A673 (cell line): ENCODE data around the gene FAAP100. TPM values are rescaled to one million over a fixed set of nuclear protein-coding genes. Genes with fewer than 3 reads are reported as not detected.

Source experiments
- BruUV-seq: library from RNA; stranded (reverse); fragments of 400-500 nt; replicated peaks from 2 replicates; lab custom pipeline; 2021; lab: Mats Ljungman, UMichigan
- CTCF ChIA-PET: fragments of 300-600 bp; sonication (Branson Sonifier 250); formaldehyde crosslinking; loops from one replicate; lab custom pipeline; 2022; ENCODE audit warnings: antibody characterized with exemption; lab: Charles Lee
- POLR2A ChIA-PET: fragments of 300-600 bp; sonication (Branson Sonifier 250); formaldehyde crosslinking; loops from one replicate; lab custom pipeline; 2022; ENCODE audit warnings: antibody characterized with exemption; ENCODE audit not compliant: low non-redundant PET; lab: Charles Lee
- DNase-seq: peaks from one replicate; pipeline ENCODE4 v3.0.0-alpha.2; 2015; ENCODE audit warnings: low spot score
- H3K27ac ChIP-seq: fragments of 200-600 bp; sonication (generic); 2 replicates; pipeline ENCODE4 v1.5.1; 2016; ENCODE audit warnings: mixed run types, low read depth, mild to moderate bottlenecking, mixed read lengths, antibody characterized with exemption, low read length; ENCODE audit not compliant: poor library complexity, severe bottlenecking
- H3K27me3 ChIP-seq: fragments of 200-600 bp; sonication (generic); replicated peaks from 2 replicates; pipeline ENCODE4 v1.6.1; 2017; ENCODE audit warnings: mixed run types, low read depth, mild to moderate bottlenecking, mixed read lengths, antibody characterized with exemption, low read length; ENCODE audit not compliant: insufficient read depth, poor library complexity
- H3K36me3 ChIP-seq: fragments of 200-600 bp; sonication (generic); 2 replicates; pipeline ENCODE4 v1.6.1; 2016; ENCODE audit warnings: mixed run types, mild to moderate bottlenecking, mixed read lengths, antibody characterized with exemption, low read length; ENCODE audit not compliant: insufficient read depth, poor library complexity, severe bottlenecking
- H3K4me1 ChIP-seq: fragments of 200-600 bp; sonication (generic); 2 replicates; pipeline ENCODE4 v1.6.1; 2017; ENCODE audit warnings: mixed run types, mild to moderate bottlenecking, mixed read lengths, antibody characterized with exemption, low read length; ENCODE audit not compliant: insufficient read depth, poor library complexity, severe bottlenecking
- H3K4me3 ChIP-seq: fragments of 200-600 bp; sonication (generic); 2 replicates; pipeline ENCODE4 v1.5.1; 2016; ENCODE audit warnings: low read depth, mixed run types, mild to moderate bottlenecking, mixed read lengths, low read length; ENCODE audit not compliant: poor library complexity, severe bottlenecking
- H3K9me3 ChIP-seq: fragments of 200-600 bp; sonication (generic); 2 replicates; pipeline ENCODE4 v1.6.1; 2016; ENCODE audit warnings: mixed run types, low read depth, mild to moderate bottlenecking, mixed read lengths, antibody characterized with exemption, low read length; ENCODE audit not compliant: poor library complexity, severe bottlenecking
- CTCF ChIP-seq: fragments of 300-800, 200-600 bp; sonication (generic); conservative IDR thresholded peaks from 2 replicates; pipeline ENCODE4 v1.5.1; 2017; ENCODE audit warnings: low read depth, mild to moderate bottlenecking, antibody characterized with exemption, low read length, moderate library complexity, mixed read lengths
- EZH2 ChIP-seq: fragments of 200-600 bp; sonication (generic); IDR thresholded peaks from 2 replicates; pipeline ENCODE4 v1.6.1; 2017; ENCODE audit warnings: borderline replicate concordance, low read depth, mild to moderate bottlenecking, mixed read lengths, antibody characterized with exemption, low read length; ENCODE audit not compliant: poor library complexity, severe bottlenecking
- intact Hi-C: fragments of 100-400 bp; cut with micrococcal nuclease; formaldehyde crosslinking; loops from one replicate; pipeline ENCODE4 v1.10.0; 2022; ENCODE audit not compliant: unreplicated experiment
- total RNA-seq: library from RNA; stranded (reverse); gene quantifications from 2 replicates; pipeline ENCODE4 v1.2.3, GENCODE V29; 2021

The FAAP100 gene
- total RNA-seq, 1 experiment from 2014 or later: 49.4 TPM

GRCh38 chr17:81499601-81499970, 52.6 kb downstream of the FAAP100 start:
- no peak for DNase-seq
- ChIA-PET CTCF (no interaction called here), POLR2A (interaction anchor here (0.7 to 1.0 kb wide), 2 partner anchors 14 to 69 kb away, joined by 3 to 4 read pairs; no protein-coding TSS in a partner anchor)
- Histone ChIP-seq H3K4me1 (no peaks in the 10 kb centered on the region), H3K27me3 (no peaks in the 10 kb centered on the region), H3K36me3 (no peaks in the 10 kb centered on the region), H3K27ac (no peak overlapping the region), H3K4me3 (no peak overlapping the region), H3K9me3 (no peaks in the 10 kb centered on the region)
- no peak for TF ChIP-seq CTCF
- TF ChIP-seq EZH2: no peak
- no TSS peak for BruUV-seq
- intact Hi-C loops: no loop called here

- H3K4me1 ChIP-seq: no peaks in the 10 kb centered on the region
- BruUV-seq: no TSS peak
Measured at GRCh38 chr17:81498953-81499600, 53.1 kb downstream of the FAAP100 start.

GRCh38 chr17:81494626-81495377, 57.4 kb downstream of the FAAP100 start:
- BruUV-seq: no TSS peak
- ChIA-PET POLR2A (no interaction called here), CTCF (no interaction called here)
- TF ChIP-seq CTCF (no peak), EZH2 (no peak)
- intact Hi-C loops: no loop called here
- H3K4me3 ChIP-seq: no peak overlapping the region
- H3K27me3 ChIP-seq: no peaks in the 10 kb centered on the region
- no peaks in the 10 kb centered on the region for H3K9me3 ChIP-seq
- H3K4me1 ChIP-seq: peaks cover 7% of the 10 kb centered on the region
- no peaks in the 10 kb centered on the region for H3K36me3 ChIP-seq
- DNase-seq: peak; percentile 50
- H3K27ac ChIP-seq: no peak overlapping the region

More at GRCh38 chr17:81498953-81499600, 53.1 kb downstream of the FAAP100 start:
- CTCF ChIA-PET: no interaction called here
- Histone ChIP-seq H3K27me3 (no peaks in the 10 kb centered on the region), H3K4me3 (no peak overlapping the region), H3K36me3 (no peaks in the 10 kb centered on the region), H3K9me3 (no peaks in the 10 kb centered on the region), H3K27ac (no peak overlapping the region)
- POLR2A ChIA-PET: interaction anchor here (1.0 kb wide), 1 partner anchor 15 kb away, joined by 3 read pairs; no protein-coding TSS in a partner anchor
- DNase-seq: no peak
- intact Hi-C loops: no loop called here
- TF ChIP-seq CTCF: no peak
- TF ChIP-seq EZH2: no peak
